Fibroblast of peridontal ligament (primary cell): ENCODE data around the gene TK2.
A peak's percentile ranks its signal among the peaks of the same experiment; 100 is the strongest.

Experiments
- DNase-seq: peaks from one replicate; pipeline ENCODE4 v3.0.0-alpha.2; 2010; ENCODE audit errors: extremely low read depth

The TK2 gene

GRCh38 chr16:66544016-66544757 lies 5.7 kb downstream of the TK2 start:
- DNase-seq: no peak

GRCh38 chr16:66543541-66543940 lies 6.4 kb downstream of the TK2 start:
- no peak for DNase-seq

DNA sequence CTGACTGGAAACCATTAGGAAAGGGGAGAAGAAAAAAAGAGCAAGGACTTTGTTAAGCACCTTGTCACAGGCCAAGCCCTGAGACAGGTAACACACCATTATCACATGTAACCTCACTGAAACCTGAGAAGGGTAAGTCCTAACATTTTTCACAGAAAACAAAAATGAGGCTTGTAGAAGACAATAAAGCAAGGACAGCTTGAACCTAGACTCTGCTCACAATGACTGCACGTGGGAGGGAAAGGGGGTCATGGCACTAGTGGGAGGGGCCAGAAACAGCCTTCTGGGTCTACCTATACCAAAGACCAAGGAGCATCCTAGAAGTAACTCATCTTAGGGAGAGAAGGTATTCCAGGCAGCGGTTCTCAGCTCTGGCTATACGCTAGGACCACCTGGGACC lies 7.5 kb downstream of the TK2 start:
- DNase-seq: no peak

GRCh38 chr16:66541388-66542355 lies 8.2 kb downstream of the TK2 start:
- no peak for DNase-seq

GRCh38 chr16:66539623-66540469 lies 10.1 kb downstream of the TK2 start:
- no peak for DNase-seq

- DNase-seq: no peak
These were observed 11.0 kb downstream of the TK2 start for GRCh38 chr16:66538910-66539309.

DNA sequence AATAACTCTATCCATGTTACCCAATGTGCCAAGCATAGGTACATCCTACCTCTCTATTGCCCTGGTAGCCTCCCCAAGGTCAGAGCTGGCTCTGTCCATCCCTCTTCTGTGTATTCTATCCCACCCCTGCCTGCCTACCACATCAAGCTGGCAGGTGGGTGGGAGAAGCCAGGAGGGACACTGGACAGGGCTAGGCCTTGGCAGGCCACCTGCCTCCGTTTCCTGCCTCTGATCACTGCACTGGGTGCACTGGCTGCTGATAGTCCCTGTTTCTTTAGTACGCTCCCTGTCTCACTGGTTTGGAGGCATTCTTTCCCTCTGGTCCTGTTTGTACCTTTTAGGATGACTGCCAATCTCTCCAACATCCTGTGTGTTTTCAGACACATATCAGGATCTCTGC lies 12.7 kb downstream of the TK2 start:
- DNase-seq: no peak

DNA sequence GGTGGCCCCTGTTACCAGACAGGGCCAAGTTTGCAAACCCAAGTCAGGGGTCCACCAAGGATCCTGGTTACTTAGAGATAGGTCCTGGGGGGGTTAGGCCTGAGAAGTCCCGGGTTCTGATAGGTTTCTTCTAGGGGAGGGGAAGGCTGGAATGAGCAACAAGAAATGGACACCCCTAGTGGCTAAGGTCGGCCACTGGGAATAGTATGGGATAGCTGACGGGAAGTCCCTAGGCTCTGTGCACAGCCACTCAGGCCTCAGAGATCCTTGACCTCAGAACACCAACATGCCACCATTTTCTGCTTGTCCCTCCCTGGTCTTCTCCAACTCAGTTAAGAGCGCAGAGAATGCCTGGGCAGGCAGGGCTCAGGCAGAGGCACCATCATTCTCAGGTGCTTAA lies 13.4 kb downstream of the TK2 start:
- DNase-seq: no peak

- DNase-seq: peak; percentile 11
These were observed 15.5 kb downstream of the TK2 start for GRCh38 chr16:66534376-66534799.

DNA sequence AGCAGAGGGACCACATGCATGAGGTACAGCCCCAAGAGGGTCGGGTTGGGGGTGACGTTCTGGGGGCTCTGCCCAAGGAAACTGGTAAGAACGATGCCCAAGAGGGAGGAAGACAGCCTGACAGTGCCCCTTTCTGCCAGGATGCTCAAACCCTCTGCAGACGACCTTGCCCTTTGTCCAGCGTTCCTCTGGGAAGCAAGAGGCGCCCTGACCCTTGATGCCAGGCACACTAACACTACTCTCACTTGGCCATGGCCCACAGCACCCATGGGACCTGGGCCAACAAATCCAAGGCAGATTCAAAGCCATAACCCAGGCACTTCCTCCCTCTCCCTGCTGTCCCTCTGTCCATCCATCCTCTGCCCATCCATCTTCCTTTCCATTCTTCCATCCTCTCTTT lies 20.4 kb downstream of the TK2 start:
- DNase-seq: no peak

GRCh38 chr16:66528294-66528693 lies 21.6 kb downstream of the TK2 start:
- DNase-seq: no peak

- DNase-seq: peak; percentile 74
These were observed 24.3 kb downstream of the TK2 start for GRCh38 chr16:66525396-66526180.

- DNase-seq: no peak
These were observed 25.2 kb downstream of the TK2 start for GRCh38 chr16:66524601-66525164.

DNA sequence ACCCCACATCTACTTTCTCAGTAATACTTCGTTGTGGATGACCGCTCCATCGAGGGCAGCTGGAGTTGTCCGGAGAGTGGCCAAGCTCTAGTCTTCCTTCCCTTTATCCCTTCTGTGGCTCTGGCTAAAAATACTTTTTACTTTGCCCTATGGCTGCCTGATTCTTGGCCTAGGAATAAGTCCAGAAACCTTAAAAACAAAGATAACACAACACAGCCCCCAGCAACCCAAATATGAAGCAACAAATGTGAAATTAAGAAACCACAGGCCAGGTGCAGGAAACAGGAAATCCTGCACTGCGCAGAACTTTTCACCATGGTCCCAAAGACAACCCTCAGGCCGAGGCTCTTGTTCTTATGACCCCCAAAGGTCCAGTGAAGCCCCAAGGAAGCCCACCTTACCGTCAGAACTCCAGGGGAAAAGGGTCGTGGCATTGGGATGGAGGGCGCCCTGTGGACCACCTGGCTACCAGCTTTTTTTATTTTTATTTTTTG lies 26.0 kb downstream of the TK2 start:
- DNase-seq: no peak

DNA sequence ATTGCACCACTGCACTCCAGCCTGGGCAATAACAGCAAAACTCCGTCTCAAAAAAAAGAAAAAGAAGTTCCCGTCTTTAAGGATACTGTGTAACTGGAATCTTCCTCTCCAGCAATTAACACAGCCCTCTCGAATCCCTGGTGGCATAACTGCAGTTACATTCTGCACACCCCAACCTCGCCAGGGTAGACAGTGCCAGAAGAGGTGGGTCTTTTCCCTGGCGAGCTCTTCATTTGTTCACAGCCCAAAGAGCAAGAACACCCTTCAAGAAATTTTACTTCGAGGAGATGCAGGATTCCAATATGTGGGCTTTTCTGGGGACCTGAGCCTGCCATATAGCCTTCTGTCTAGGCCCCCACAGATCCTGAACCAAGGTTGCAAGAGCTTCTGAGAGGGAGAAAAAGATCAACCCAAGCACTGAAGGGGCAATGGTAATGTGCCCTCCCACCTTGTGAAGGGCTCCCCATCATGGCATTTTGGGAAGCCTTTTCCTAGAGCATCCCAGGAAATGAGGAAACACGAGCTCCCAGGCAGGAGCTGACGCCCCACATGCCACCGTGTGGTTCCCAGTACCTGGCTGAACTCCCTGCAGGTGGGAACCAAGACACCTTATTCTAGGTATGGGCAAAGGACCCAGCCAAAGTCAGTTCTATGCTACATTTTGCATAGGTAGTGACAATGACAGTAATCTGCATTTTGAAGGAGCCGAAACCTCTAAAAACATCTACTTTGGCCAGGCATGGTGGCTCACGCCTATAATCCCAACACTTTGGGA lies 26.9 kb downstream of the TK2 start:
- no peak for DNase-seq

- DNase-seq: peak; percentile 44
These were observed 27.8 kb downstream of the TK2 start for GRCh38 chr16:66521951-66522771.

DNA sequence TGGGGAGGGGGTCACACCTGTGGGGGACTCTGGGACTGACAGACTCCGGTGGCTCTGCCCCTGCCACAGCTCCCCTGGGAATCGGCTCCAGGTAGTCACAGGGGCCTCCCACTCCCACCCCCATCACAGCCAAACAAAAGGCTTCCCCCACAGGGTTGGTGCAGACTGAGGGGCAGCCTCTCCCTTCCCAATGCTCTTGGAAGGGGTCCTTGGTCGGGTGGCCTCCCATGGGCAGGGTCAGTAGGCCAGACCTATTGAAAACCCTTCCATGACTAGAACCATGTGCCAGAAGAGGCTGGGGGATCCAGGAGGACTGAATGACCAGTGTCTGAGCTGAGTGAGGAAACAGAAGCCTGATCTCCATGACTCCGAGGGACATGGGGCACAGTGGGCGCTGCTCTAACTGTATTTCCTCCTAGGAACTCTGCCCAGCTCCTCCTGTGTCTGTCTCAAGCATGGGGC lies 28.6 kb downstream of the TK2 start:
- no peak for DNase-seq

GRCh38 chr16:66520406-66521170 lies 29.3 kb downstream of the TK2 start:
- no peak for DNase-seq
